Measurements from ENCODE around the gene ZBTB38.

DNA sequence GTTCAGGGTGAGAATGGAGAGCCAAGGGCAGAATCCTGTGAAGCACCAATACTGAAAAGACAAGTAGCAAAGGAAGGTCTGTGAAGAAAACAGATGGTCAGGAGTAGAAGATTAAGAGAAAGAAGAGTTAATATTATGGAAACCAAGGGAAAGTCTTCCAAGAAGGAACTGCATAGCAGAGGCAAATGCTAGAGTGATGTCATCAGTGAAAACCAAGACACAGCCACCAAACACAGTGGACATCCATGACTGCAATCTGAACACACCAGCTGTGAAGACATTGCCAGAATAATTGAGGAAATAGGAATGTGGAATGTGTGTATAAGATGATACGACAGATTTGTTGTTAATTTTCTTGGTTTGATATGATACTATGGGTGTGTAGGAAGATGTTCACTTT, 26.8 kb upstream of the ZBTB38 start:
- TF ChIP-seq, protein P1, sequence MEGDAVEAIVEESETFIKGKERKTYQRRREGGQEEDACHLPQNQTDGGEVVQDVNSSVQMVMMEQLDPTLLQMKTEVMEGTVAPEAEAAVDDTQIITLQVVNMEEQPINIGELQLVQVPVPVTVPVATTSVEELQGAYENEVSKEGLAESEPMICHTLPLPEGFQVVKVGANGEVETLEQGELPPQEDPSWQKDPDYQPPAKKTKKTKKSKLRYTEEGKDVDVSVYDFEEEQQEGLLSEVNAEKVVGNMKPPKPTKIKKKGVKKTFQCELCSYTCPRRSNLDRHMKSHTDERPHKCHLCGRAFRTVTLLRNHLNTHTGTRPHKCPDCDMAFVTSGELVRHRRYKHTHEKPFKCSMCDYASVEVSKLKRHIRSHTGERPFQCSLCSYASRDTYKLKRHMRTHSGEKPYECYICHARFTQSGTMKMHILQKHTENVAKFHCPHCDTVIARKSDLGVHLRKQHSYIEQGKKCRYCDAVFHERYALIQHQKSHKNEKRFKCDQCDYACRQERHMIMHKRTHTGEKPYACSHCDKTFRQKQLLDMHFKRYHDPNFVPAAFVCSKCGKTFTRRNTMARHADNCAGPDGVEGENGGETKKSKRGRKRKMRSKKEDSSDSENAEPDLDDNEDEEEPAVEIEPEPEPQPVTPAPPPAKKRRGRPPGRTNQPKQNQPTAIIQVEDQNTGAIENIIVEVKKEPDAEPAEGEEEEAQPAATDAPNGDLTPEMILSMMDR (conservative IDR thresholded peaks at IDR 0.05 in 1 of 2, IDR thresholded peaks at IDR 0.05 in 1 of 2; ENCODE audit: low read depth in 1 of 2, low read length in 2 of 2) = no peak
- no peak for TF ChIP-seq EZH2 (IDR thresholded peaks at IDR 0.05; ENCODE audit: low read length, missing control alignments)
